HT1080 (cell line): ENCODE measurements around the gene OCEL1. TPM values are rescaled to one million over a fixed set of nuclear protein-coding genes. Genes with fewer than 3 reads are reported as not detected.
A peak's percentile ranks its signal among the peaks of the same experiment; 100 is the strongest.

Source experiments
- DNase-seq: peaks from one replicate; pipeline ENCODE4 v3.0.0-alpha.2; 2015; ENCODE audit warnings: low read depth
- total RNA-seq: library from RNA; depleted of rRNA; stranded (reverse); fragments of >200 nt; shearing (Covaris generic); gene quantifications from 2 replicates; pipeline ENCODE4 v1.2.3, GENCODE V29; 2014

OCEL1 gene
- total RNA-seq, 1 experiment from 2014 or later, result 8.1 TPM

DNA sequence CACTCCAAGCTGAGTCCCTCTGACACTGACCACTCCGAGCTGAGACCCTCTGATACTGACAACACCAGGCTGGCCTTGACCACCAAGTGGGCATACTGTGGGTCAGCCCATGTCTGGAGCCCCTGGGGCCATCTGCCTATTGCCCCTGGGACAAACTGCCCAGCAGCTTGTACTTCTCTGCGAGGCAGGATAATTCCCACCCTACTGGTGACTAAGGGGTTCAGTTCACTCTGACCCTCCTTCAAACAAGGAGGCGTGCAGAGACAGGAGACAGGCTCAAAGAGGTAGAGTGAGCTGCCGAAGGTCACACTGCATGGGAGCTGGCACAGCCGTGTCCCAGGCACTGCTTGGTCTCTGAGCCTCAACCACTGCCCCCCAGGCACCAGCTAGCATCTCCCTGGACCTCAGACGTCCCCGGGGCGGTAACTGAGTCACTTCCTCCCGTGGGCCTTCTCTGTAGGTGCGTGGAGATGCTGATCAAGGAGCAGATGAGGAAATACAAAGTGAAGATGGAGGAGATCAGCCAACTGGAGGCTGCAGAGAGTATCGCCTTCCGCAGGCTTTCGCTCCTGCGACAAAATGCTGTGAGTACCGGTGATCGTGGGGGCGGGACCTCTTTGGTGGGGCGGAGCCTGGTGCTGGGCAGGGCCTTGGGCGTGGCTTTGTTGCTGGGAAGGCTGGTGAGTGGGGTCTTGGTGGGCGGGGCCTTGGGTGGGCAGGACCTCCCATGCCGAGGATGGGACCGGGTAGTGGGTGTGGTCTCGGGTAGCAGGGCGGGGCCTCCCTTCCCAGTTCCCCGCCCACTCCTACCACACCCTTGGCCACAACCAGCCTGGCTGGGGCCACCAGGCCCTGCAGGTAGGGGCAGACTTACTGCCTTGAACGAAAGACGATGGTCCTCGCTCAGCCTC, 16.6 kb upstream of the OCEL1 start:
- peak; percentile 59 for DNase-seq

DNA sequence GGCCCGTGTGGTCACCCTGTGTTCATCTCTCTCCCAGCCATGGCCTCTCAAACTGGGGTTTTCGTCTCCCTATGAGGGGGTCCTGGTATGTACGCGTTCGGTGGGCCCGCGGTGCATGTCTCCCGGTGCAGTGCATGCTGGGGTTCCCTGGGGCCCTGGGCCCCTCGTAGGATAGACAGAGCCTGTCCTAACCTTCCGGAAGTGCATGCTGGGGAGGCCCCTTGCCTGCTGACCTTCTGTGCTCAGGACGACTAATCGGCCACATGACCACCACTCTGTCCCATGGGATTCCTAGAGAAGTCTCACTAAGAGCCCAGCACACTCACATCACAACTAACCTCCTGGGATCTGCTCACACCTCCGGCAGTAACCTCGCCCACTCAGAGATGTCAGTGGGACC, 15.7 kb upstream of the OCEL1 start:
- DNase-seq, result no peak

DNA sequence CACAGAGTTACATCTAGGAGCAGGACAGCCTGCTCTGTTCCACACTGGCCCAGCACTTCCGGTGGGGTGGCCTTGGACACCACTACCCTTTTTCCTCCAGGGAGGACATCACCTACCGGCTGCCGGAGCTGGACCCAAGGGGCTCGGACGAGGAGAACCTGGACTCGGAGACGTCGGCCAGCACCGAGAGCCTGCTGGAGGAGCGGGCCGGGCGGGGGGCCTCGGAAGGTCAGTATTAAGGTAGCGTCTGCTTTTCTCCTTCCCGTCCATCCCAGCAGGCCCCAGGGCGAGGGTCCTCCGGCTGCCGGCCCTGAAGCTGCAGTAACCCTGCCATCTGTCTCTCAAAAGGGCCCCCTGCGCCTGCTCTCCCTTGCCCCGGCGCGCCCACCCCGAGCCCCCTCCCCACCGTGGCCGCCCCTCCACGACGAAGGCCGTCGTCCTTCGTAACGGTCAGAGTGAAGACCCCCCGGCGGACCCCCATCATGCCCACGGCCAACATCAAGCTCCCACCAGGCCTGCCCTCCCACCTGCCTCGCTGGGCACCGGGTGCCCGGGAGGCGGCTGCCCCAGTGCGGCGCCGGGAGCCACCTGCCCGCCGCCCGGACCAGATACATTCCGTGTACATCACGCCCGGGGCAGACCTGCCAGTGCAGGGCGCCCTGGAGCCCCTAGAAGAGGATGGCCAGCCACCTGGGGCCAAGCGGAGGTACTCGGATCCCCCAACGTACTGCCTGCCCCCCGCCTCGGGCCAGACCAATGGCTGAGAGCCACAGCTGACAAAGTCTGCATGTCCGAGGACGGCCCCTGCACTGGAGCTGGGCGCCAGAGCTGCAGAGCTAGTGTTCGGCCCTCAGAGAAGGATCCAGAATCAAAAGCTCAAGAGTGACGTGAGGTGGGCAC, 14.2 kb upstream of the OCEL1 start:
- DNase-seq, result no peak

DNA sequence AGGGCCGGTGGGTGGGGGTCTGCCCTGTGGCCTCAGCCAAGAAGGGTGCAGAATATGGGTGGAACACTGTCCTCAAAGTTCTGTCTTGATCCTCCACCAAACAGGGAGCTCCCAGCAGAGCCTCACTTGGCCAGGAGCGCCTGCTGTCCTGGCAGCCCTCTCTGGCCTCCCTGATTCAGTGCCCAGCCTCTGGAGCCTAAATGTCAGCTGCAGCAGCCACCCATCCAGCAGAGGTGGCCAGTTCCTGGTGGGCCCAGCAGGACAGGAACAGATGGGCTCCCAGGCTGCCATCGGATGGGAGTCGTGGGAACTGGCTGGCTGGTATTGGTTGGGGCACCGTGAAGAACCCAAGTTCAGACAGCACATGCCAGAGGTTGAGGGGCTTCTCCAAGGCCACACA, 12.7 kb upstream of the OCEL1 start:
- no peak for DNase-seq

DNA sequence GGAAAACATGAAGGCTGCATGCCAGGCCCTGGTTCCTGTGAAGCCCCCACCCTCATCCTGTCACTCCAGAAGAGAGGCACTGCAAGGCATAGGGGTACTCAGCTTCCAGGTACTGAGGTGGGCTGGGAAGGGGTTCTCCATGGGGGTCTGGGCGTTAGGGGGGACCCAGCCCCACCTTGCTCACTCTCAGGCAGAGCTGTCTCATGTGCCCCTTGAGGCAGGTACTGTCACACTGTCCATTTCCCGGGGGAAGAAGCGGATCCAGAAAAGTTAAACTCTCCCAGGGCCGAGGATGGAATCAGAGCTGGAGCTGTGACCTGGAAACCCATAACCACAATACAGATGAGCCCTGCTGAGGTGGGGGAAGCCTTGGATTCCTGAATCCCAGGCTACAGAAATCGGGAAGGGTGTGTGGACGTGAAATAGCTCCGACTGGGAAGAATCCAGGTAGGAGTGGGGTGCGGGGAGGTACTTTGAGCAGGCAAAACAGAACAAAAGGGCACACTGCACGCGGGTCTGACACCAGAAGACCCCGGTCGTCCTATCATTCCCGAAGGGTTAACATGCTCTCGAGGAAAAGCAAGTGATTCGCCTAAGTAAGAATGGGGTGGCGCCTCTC, 11.4 kb upstream of the OCEL1 start:
- DNase-seq, result no peak

DNA sequence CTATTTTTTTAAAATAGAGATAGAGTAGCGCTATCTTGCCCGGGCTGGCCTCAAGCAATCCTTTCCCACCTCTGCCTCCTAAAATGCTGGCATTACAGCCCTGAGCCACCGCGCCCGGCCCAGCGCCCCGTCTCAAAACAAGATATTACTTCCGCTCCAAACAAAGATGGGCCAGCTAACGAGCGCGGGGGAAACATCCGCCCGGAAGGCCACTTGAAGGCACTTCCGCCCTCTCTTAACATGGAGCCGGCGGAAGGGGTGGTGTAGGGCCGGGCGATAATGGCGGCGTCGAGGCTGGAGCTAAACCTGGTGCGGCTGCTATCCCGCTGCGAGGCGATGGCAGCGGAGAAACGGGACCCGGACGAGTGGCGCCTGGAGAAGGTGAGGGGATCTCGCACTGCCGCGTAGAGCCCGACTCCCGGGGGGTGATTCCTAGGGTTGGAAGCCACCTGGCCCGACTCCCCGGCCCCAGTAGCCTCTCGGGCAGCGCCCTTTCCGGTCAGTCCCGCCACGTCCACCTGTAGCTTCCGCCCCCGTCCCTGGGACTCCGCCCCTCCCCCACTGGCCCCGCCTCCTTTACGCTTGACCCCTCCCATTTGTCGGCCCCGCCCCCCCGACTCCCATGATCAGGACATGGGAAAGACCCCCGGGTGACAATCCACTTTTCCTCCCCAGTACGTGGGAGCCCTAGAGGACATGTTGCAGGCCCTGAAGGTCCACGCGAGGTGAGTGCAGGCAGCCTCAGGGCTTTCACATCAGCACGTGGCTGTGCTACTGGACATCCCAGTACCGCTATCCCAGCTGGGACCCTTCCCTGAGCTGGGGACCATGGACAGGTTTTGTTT, 10.7 kb upstream of the OCEL1 start, which contains the start of gene USE1:
Gene USE1, plus strand, starts transcription at position 231 of the 845 bp plus-strand sequence. Its CDS starts 49 bp downstream, at position 280.
- peak; percentile 89 for DNase-seq

DNA sequence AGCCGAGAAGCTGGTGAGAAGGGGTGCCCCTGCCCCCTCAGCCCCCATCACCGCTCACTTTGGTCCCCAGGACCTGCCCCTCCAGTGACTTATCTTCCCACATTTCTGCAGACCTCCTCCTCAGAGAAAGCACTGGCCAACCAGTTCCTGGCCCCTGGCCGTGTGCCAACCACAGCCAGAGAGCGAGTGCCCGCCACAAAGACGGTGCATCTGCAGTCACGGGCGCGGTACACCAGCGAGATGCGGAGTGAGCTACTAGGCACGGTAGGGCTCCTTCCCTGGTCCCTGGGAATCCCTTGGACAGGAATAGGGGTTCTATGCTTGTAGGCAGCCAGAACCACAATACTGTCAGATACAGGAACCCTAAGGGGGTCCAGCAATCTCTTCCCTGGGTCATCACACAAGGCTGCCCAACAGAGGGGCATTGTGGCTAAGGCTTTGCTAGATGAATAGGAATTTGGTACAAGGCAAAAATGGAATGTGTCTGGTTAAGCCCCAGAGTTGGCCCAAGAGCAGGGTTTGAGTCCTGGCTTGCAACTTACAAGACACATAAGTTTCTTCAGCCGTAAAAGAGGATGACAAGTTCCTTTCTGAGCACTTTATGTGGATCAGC, 9.9 kb upstream of the OCEL1 start:
- no peak for DNase-seq

DNA sequence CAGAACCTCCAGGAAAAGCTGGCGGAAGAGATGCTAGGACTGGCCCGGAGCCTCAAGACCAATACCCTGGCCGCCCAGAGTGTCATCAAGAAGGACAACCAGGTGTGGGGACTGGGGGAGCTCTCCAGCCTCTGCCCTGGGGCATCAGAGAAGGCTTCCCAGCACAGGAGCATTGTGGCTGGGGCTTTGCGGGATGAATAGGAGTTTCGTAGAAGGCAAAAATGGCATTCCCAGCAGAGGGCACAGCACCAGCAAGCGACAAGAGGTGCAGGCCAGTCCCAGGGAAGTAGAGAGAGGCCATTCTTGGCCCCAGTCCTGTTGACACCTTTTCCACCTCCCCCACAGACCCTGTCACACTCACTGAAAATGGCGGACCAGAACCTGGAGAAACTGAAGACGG, 6.7 kb upstream of the OCEL1 start:
- DNase-seq, result no peak

DNA sequence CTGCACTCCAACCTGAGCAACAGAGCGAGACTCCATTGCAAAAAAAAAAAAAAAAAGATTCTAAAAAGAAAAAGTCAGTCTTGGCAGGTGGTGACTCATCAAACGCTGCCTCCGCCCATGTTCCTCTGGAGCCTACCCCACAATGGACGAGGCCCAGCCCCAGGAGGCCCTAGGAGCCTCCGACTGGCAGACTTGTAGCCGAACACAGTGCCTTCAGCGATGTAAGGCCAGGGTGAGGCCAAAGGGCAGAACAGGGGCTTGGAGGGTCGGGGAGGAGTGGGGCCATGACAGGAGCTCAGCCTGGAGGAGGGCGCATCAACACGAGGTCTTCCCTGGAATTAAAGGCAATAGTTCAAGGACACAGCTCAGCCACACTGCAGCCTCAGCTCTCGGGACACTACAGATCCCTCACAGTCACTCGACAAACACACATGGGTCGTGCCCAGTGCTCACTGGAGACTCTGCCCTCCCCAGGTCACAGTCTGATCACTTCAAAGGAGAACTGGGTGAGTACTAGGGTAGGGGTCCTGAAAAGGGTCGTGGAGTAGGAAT, 5.7 kb upstream of the OCEL1 start:
- peak; percentile 78 for DNase-seq

DNA sequence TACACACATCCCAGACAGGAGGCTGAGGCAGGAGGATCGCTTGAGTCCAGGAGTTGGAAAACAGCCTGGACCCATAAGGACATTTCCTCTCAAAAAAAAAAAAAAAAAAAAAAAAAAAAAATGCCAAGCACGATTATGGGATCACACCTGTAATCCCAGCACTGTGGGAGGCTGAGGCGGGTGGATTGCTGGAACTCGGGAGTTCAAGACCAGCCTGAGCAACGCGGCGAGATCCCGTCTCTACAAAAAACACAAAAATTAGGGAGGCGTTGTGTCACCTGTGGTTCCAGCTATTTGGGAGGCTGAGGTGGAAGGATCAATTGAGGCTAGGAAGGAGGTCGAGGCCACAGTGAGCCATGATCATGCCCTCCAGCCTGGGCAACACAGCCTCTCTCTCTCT, 973 bp upstream of the OCEL1 start:
- no peak for DNase-seq

DNA sequence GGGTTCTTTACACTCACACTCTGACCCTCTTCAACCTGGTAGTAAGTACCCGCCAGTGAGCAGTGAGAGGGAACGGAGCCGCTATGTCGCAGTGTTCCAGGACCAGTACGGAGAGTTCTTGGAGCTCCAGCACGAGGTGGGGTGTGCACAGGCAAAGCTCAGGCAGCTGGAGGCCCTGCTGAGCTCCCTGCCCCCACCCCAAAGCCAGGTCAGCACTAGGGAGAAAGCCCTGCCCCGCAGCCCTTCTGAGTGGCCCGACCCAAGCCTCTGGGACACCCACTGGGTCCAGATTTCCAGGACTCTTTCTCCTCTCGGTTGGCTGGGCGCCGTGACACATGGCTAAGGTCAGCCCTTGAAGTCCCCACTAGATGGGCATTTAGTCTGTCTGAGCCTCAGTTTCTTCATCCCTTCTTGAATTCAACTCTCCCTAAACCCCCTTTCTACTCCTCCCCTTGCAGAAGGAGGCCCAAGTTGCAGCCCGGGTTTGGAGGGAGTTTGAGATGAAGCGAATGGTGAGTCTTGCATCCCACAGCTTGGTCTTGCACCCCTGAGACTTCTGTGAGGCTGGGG, 1.9 kb downstream of the OCEL1 start:
- no peak for DNase-seq

DNA sequence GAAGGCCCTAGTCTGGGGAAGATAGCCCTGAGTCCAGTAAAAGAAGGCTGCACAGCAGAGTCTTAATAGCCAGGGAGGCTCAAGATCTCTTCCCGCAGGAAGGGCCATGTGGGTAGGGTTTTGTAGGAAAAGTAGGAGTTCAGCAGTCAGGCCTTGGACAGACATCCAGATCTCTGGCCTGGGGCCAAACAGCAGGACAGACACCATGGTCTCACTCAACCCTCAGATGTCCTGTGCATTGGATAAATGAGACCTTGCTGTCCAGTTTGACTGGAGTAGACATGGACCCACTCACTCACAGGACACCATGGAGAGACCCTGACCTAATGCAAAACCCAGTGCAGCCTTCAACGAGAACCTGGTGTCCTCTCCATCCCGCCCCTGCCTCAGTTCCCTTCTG, 3.9 kb downstream of the OCEL1 start:
- no peak for DNase-seq

DNA sequence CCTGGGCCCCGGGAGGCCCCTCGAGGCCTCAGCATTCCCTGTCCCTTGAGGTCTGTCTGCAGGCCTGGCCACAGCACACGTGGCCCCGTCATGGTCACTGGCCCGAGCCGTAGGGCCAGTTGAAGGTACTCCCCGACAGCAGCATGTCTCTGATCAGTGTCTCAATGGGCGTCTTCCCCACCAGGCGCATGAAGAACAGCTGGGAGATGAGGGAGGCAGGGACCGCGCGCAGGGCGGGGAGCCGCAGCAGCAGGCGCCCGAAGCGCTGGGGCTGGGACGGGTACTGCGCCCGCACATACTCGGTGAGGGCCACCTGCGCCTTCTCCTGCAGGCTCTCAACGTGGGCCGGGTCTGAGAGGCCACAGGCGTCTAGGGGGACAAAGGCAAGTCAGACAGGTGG, 6.2 kb downstream of the OCEL1 start:
- DNase-seq, result no peak

DNA sequence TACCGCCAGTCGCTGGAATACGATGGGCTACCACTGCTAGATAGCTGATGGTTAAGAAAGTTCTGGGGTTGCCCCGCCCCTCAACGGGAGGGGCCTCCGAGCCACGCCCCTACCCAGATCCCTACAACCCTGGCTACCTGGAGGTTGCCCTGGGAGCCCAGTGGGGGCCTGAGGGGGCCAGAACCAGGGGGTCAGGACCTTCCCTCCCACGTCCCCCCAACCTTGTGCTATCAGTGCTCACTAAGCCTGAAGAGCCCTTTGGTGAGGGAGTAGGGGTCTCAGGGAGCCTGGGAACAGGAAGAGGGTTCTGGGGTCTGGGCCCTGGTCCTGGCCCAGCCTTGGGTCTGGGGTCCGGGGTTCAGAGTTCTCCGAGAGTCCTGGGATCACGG, 8.9 kb downstream of the OCEL1 start:
- DNase-seq, result peak; percentile 64

DNA sequence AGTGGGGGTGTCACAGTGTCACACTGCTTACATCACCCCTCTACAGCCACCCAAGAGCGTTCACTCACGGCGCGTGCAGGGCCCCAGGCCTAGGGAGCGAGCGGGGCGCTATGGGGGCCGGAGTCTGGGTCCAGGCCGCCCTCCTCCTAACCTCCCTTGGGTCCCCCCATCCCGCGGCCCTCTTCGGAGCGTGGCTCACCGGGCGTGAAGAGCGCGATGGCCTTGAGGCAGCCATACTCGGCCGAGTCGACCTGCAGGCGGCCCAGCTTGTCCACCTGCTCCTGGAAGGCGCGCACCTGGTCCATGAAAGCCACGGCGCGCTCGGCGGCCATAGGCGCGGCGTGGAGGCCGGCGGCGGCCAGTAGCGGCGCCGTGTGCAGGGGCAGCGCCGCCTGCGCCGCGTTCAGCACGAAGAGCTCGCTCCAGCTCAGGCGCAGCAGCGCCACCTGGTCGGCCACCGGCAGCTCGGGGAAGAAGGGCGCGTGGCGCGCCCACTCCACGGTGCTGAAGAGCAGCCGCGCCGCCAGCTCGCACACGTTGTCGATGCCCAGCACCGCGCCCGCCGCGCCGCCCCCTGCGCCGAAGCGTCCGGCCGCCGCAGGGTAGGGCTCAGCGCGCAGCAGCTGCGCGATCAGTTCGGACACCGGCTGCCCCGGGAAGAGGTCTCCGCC, 9.4 kb downstream of the OCEL1 start:
- DNase-seq, result peak; percentile 67

DNA sequence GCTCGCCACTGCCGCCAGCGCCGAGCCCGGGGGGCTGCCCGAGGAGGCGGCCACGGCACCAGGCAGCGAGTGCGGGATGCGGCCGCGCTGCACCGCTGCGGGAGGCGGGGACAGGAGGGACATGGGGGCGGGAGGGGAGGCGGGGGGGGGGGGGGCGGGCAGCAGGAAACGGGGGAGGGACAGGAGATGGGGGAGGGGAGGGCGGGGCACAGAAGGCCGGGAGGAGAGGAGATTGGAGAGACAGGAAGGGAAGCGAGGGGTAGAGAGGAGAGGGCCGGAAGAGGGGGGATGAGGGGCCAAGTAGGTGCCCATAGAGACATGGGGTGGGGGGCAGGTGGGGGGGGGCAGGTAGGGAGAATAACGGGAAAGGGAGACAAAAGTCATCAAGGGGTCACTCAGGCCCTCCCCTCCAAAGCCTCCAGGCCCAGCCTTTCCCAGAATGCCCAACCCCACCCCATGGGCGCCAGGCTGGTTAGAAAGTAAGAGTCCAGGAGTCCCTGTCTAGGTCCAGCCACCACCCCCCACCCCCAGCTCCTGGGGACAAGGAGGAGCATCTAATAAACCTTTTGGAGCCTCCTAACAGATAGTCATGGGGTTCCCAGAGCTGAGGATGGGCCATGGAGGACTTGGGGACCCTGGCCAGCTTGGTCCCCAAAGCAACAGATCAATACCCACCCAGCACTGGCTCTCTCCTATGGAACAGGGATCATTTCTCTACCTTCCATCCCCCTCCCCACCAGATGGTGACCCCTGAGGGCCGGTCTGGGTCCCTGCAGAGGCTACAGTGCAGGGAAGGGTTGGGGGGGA, 10.1 kb downstream of the OCEL1 start:
- DNase-seq, result no peak

DNA sequence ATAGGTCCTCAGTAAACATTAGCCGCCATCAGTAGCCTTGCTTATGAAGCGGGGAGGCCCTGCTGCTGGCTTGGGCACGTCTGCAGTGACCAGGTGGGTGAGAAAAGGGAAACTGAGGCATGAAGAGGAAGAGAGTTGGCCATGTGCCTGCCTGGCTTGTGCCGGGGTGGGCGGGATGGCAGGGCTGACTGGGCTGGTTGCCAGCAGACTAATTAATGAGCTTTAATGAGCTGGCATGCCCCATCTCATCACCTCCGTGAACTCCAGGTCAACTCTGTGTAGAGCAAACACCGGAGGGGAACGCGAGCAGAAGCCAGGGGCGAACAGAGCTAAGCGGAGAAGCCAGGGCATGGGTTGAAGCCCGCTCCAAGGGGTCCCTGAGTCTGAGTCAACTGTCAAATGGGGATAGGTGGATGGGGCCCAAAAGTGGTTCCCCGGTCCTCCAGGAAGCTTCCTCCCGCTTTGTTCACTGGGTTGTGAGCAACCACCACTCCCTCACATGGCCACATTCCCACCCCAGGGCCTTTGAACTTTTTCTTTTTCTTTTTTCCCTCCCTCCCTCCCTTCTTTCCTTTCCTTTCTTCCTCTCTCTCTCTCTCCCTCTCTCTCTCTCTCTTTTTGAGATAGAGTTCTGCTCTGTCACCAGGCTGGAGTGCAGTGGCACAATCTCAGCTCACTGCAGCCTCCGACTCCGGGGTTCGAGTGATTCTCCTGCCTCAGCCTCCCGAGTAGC, 11.0 kb downstream of the OCEL1 start:
- no peak for DNase-seq
